Measurements from ENCODE around the gene RANBP1.
"Not testable (repeated sequence)": the region's sequence is repeated elsewhere in the genome, so short reads cannot be mapped to it uniquely, and the experiment has no call there.

DNA sequence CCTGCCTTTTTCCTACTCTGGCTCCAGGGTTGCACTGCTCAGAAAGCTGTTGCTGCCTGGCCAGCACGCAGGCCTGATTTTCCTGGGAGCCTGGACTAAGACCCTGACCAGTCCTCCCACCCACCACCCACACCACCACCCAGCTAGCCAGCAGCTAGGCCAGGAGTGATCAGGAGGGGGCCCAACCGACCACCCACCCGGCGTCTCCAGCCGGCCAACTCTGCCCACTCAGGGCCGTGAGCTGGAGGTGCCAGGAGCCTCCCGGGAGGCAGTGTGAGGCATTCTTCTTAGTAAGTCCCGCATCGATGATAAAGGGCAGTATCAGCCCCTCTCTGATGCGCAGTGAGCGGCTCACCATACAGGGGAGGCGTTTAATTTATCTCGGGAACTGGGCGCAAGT, 43.6 kb downstream of the RANBP1 start:
- TF ChIP-seq POLR2AphosphoS5 (IDR thresholded peaks at IDR 0.05; ENCODE audit: borderline replicate concordance, low read depth, low read length); EZH2 (IDR thresholded peaks at IDR 0.05): not testable (repeated sequence)

Measured in SK-N-MC (cell line).